Naive thymus-derived CD8-positive, alpha-beta T cell (primary cell): ENCODE data around the gene FCRL1. TPM values are rescaled to one million over a fixed set of nuclear protein-coding genes. Genes with fewer than 3 reads are reported as not detected.

ENCODE experiments used
- ATAC-seq, 2 donors: fragments of 150-1000 bp; cut with Tn5 transposase in 1 of 2; sonication (Bioruptor Pico), chemical (Tn5 transposase) in 1 of 2; 1 replicate in 1 of 2; 2 replicates in 1 of 2; pipeline ENCODE4 v1.10.0; 2021; ENCODE audit warnings: mild to moderate bottlenecking in 2 of 2, moderate library complexity in 2 of 2
- POLR2A ChIA-PET: fragments of 350-600 bp; sonication (Branson Sonifier 250); formaldehyde crosslinking; loops from one replicate; lab custom pipeline; 2021; ENCODE audit warnings: antibody characterized with exemption; lab: Charles Lee
- DNase-seq, 10 donors: peaks; one replicate each; pipeline versions ENCODE4 v3.0.0 to v3.0.0-alpha.2; 2020 to 2022
- H3K27ac Mint-ChIP-seq, 10 donors: one replicate each; pipeline ENCODE4 v1.8.0; 2020 to 2022; ENCODE audit warnings: mild to moderate bottlenecking in 10 of 10, mixed read lengths in 10 of 10, moderate library complexity in 4 of 10, inconsistent platforms in 1 of 10
- H3K27me3 Mint-ChIP-seq, 5 donors: one replicate each; pipeline ENCODE4 v1.8.0; 2021 to 2022; ENCODE audit warnings: mixed read lengths in 5 of 5
- H3K36me3 Mint-ChIP-seq, 3 donors: one replicate each; pipeline ENCODE4 v1.8.0; 2020 to 2022; ENCODE audit warnings: mixed read lengths in 3 of 3, mild to moderate bottlenecking in 2 of 3, inconsistent platforms in 1 of 3
- H3K4me1 Mint-ChIP-seq, 4 donors: one replicate each; pipeline ENCODE4 v1.8.0; 2021 to 2022; ENCODE audit warnings: mixed read lengths in 4 of 4
- H3K4me3 Mint-ChIP-seq, 10 donors: one replicate each; pipeline ENCODE4 v1.8.0; 2020 to 2022; ENCODE audit warnings: mild to moderate bottlenecking in 10 of 10, mixed read lengths in 10 of 10, moderate library complexity in 6 of 10, inconsistent platforms in 1 of 10
- H3K9me3 Mint-ChIP-seq, 9 donors: one replicate each; pipeline ENCODE4 v1.8.0; 2020 to 2022; ENCODE audit warnings: mixed read lengths in 9 of 9, mild to moderate bottlenecking in 3 of 9, inconsistent platforms in 1 of 9, moderate library complexity in 1 of 9
- polyA plus RNA-seq, 3 donors: library from polyadenylated mRNA; unstranded; fragments of 300-500 nt; fragmentation: Illumina TruSeq; gene quantifications; one replicate each; pipeline ENCODE4 v1.2.3, GENCODE V29; 2021
- total RNA-seq, 8 experiments: library from RNA in 2 of 8; stranded (reverse) in 2 of 8; gene quantifications; one replicate each; pipeline ENCODE4 v1.2.3 and lab custom pipeline; 2021 to 2026

Gene FCRL1
- total RNA-seq (10 to 100 TPM; 13.2 to 14.0 TPM), polyA plus RNA-seq (under 1 TPM in 2 of 3 donors, not detected in 1; 0.09 to 0.16 TPM), total RNA-seq (lab: John Stamatoyannopoulos, UW) (0 to 0.07 (median 0) reads per million in 6 experiments)

- H3K4me1 Mint-ChIP-seq = peaks cover 0 to 24% (median 1%) of the 10 kb centered on the region in 4 donors
Observed at GRCh38 chr1:157819896-157820295, at the start of gene FCRL1. Gene FCRL1 (minus strand): TSS chr1:157820120. CDS start chr1:157820037, 83 bp downstream.

GRCh38 chr1:157868654-157869053, 48.7 kb upstream of the FCRL1 start:
- Mint-ChIP-seq H3K9me3 (no peaks in the 10 kb centered on the region), H3K27ac (no peak overlapping the region), H3K4me1 (peaks cover 0 to 4% (median 0%) of the 10 kb centered on the region in 4 donors), H3K4me3 (no peak overlapping the region), H3K27me3 (peaks cover 3 to 21% (median 10%) of the 10 kb centered on the region in 5 donors), H3K36me3 (no peaks in the 10 kb centered on the region)
- POLR2A ChIA-PET = no interaction called here
- no peak for ATAC-seq
- no peak for DNase-seq

More at GRCh38 chr1:157819896-157820295, at the start of gene FCRL1:
- Mint-ChIP-seq H3K36me3 (no peaks in the 10 kb centered on the region), H3K27ac (no peak within 1 kb of the TSS), H3K4me3 (no peak within 1 kb of the TSS), H3K27me3 (peaks cover 0 to 22% (median 9%) of the 10 kb centered on the region in 5 donors), H3K9me3 (peaks cover 0 to 6% (median 0%) of the 10 kb centered on the region in 9 donors)
- DNase-seq = no peak
- no peak for ATAC-seq
- POLR2A ChIA-PET = interaction anchor here (0.8 kb wide), 1 partner anchor 59 kb away, joined by 3 read pairs; no protein-coding TSS in a partner anchor

- H3K27me3 Mint-ChIP-seq = peaks cover 0 to 12% (median 6%) of the 10 kb centered on the region in 5 donors
- H3K4me3 Mint-ChIP-seq = no peak overlapping the region
- DNase-seq = no peak
- no peaks in the 10 kb centered on the region for H3K4me1 Mint-ChIP-seq
- POLR2A ChIA-PET = interaction anchor here (0.7 kb wide), 1 partner anchor 281 kb away, joined by 3 read pairs; no protein-coding TSS in a partner anchor
- H3K36me3 Mint-ChIP-seq = no peaks in the 10 kb centered on the region
- H3K27ac Mint-ChIP-seq = no peak overlapping the region
- no peak for ATAC-seq
- H3K9me3 Mint-ChIP-seq = no peaks in the 10 kb centered on the region
Observed at GRCh38 chr1:157862114-157863070, 42.5 kb upstream of the FCRL1 start.

- Mint-ChIP-seq H3K27ac (no peak overlapping the region), H3K4me1 (no peaks in the 10 kb centered on the region), H3K27me3 (peaks cover 0 to 14% (median 0%) of the 10 kb centered on the region in 5 donors), H3K9me3 (peaks cover 0 to 1% (median 0%) of the 10 kb centered on the region in 9 donors), H3K4me3 (no peak overlapping the region), H3K36me3 (no peaks in the 10 kb centered on the region)
- ATAC-seq (no peak), DNase-seq (no peak)
- POLR2A ChIA-PET = no interaction called here
Observed at GRCh38 chr1:157856538-157856937, 36.6 kb upstream of the FCRL1 start.

- peaks cover 0 to 1% (median 0%) of the 10 kb centered on the region in 9 donors for H3K9me3 Mint-ChIP-seq
- ATAC-seq = no peak
- H3K4me1 Mint-ChIP-seq = peaks cover 0 to 12% (median 0%) of the 10 kb centered on the region in 4 donors
- DNase-seq = no peak
- H3K4me3 Mint-ChIP-seq = no peak overlapping the region
- H3K27ac Mint-ChIP-seq = no peak overlapping the region
- peaks cover 0 to 15% (median 0%) of the 10 kb centered on the region in 5 donors for H3K27me3 Mint-ChIP-seq
- H3K36me3 Mint-ChIP-seq = no peaks in the 10 kb centered on the region
- POLR2A ChIA-PET = no interaction called here
Observed at GRCh38 chr1:157852476-157852875, 32.6 kb upstream of the FCRL1 start.

- Mint-ChIP-seq H3K27ac (peak overlapping the region in 2 of 10 donors; percentile 15 to 66), H3K4me3 (peak overlapping the region in 1 of 10 donors; percentile 59), H3K9me3 (peaks cover 0 to 1% (median 0%) of the 10 kb centered on the region in 9 donors), H3K4me1 (peaks cover 0 to 24% (median 0%) of the 10 kb centered on the region in 4 donors), H3K27me3 (peaks cover 0 to 20% (median 2%) of the 10 kb centered on the region in 5 donors), H3K36me3 (no peaks in the 10 kb centered on the region)
- POLR2A ChIA-PET = no interaction called here
- DNase-seq (no peak), ATAC-seq (no peak)
Observed at GRCh38 chr1:157849229-157849875, 29.4 kb upstream of the FCRL1 start.

GRCh38 chr1:157844089-157844830, 24.3 kb upstream of the FCRL1 start:
- no peaks in the 10 kb centered on the region for H3K9me3 Mint-ChIP-seq
- DNase-seq (no peak), ATAC-seq (no peak)
- peaks cover 0 to 20% (median 2%) of the 10 kb centered on the region in 5 donors for H3K27me3 Mint-ChIP-seq
- H3K4me1 Mint-ChIP-seq = peaks cover 0 to 40% (median 0%) of the 10 kb centered on the region in 4 donors
- POLR2A ChIA-PET = no interaction called here
- no peak overlapping the region for H3K4me3 Mint-ChIP-seq
- H3K27ac Mint-ChIP-seq = no peak overlapping the region
- no peaks in the 10 kb centered on the region for H3K36me3 Mint-ChIP-seq

- DNase-seq (no peak), ATAC-seq (no peak)
Observed at GRCh38 chr1:157842939-157843338, 23.0 kb upstream of the FCRL1 start.

GRCh38 chr1:157841708-157842107, 21.8 kb upstream of the FCRL1 start, which contains the start of gene CD5L:
Gene CD5L (minus strand): TSS chr1:157841808. CDS start chr1:157841701, 107 bp downstream.
- Mint-ChIP-seq H3K27me3 (peaks cover 0 to 20% (median 2%) of the 10 kb centered on the region in 5 donors), H3K4me3 (no peak within 1 kb of the TSS), H3K4me1 (peaks cover 0 to 36% (median 0%) of the 10 kb centered on the region in 4 donors), H3K9me3 (no peaks in the 10 kb centered on the region), H3K27ac (no peak within 1 kb of the TSS), H3K36me3 (no peaks in the 10 kb centered on the region)
- ATAC-seq = no peak
- POLR2A ChIA-PET = no interaction called here
- DNase-seq = no peak

More at GRCh38 chr1:157842939-157843338, 23.0 kb upstream of the FCRL1 start:
- Mint-ChIP-seq H3K9me3 (no peaks in the 10 kb centered on the region), H3K27me3 (peaks cover 0 to 20% (median 2%) of the 10 kb centered on the region in 5 donors), H3K4me3 (no peak overlapping the region), H3K27ac (no peak overlapping the region), H3K36me3 (no peaks in the 10 kb centered on the region), H3K4me1 (peaks cover 0 to 37% (median 0%) of the 10 kb centered on the region in 4 donors)
- POLR2A ChIA-PET = no interaction called here

GRCh38 chr1:157838966-157839365, 19.0 kb upstream of the FCRL1 start:
- Mint-ChIP-seq H3K27ac (no peak overlapping the region), H3K9me3 (no peaks in the 10 kb centered on the region), H3K4me1 (peaks cover 0 to 21% (median 0%) of the 10 kb centered on the region in 4 donors), H3K27me3 (peaks cover 0 to 10% (median 0%) of the 10 kb centered on the region in 5 donors), H3K4me3 (no peak overlapping the region), H3K36me3 (no peaks in the 10 kb centered on the region)
- no peak for ATAC-seq
- DNase-seq = no peak
- POLR2A ChIA-PET = no interaction called here

GRCh38 chr1:157834430-157834829, 14.5 kb upstream of the FCRL1 start:
- POLR2A ChIA-PET = no interaction called here
- no peaks in the 10 kb centered on the region for H3K9me3 Mint-ChIP-seq
- no peaks in the 10 kb centered on the region for H3K36me3 Mint-ChIP-seq
- ATAC-seq (no peak), DNase-seq (no peak)
- peaks cover 0 to 10% (median 0%) of the 10 kb centered on the region in 4 donors for H3K4me1 Mint-ChIP-seq
- H3K27ac Mint-ChIP-seq = no peak overlapping the region
- peaks cover 0 to 18% (median 0%) of the 10 kb centered on the region in 5 donors for H3K27me3 Mint-ChIP-seq
- H3K4me3 Mint-ChIP-seq = no peak overlapping the region

- no peak for DNase-seq
- H3K9me3 Mint-ChIP-seq = no peaks in the 10 kb centered on the region
- peaks cover 0 to 18% (median 0%) of the 10 kb centered on the region in 5 donors for H3K27me3 Mint-ChIP-seq
- H3K4me1 Mint-ChIP-seq = peaks cover 0 to 12% (median 0%) of the 10 kb centered on the region in 4 donors
- no peak for ATAC-seq
- POLR2A ChIA-PET = no interaction called here
- H3K27ac Mint-ChIP-seq = no peak overlapping the region
- no peaks in the 10 kb centered on the region for H3K36me3 Mint-ChIP-seq
- no peak overlapping the region for H3K4me3 Mint-ChIP-seq
Observed at GRCh38 chr1:157833145-157833544, 13.2 kb upstream of the FCRL1 start.
